Astrocyte (in vitro differentiated cells and primary cell): ENCODE results near the gene SPTBN5. TPM values are rescaled to one million over a fixed set of nuclear protein-coding genes. Genes with fewer than 3 reads are reported as not detected.

Experiments
- DNase-seq: peaks from one replicate; pipeline ENCODE4 v3.0.0-alpha.2; 2010; ENCODE audit warnings: low read depth
- FAIRE-seq: peaks from 2 replicates; lab custom pipeline; 2011; peaks lifted over from hg19 to GRCh38; lab: Jason Lieb, UNC
- H2AFZ ChIP-seq: 2 replicates; pipeline ENCODE4 v1.6.0; 2012; ENCODE audit warnings: low read depth, low read length, inconsistent platforms
- H3K27ac ChIP-seq: 2 replicates; pipeline ENCODE4 v1.5.1; 2011; ENCODE audit warnings: low read depth, low read length, inconsistent platforms
- H3K27me3 ChIP-seq: 2 replicates; pipeline ENCODE4 v1.6.0; 2011; ENCODE audit warnings: low read length, inconsistent platforms; ENCODE audit not compliant: insufficient read depth
- H3K36me3 ChIP-seq: 2 replicates; pipeline ENCODE4 v1.5.1; 2011; ENCODE audit warnings: low read length, inconsistent platforms; ENCODE audit not compliant: insufficient read depth
- H3K4me1 ChIP-seq: 2 replicates; pipeline ENCODE4 v1.5.1; 2011; ENCODE audit warnings: low read length, inconsistent platforms; ENCODE audit not compliant: insufficient read depth
- H3K4me2 ChIP-seq: 2 replicates; pipeline ENCODE4 v1.6.0; 2012; ENCODE audit warnings: low read length, inconsistent platforms
- H3K4me3 ChIP-seq: 2 replicates; pipeline ENCODE4 v1.5.1; 2011; ENCODE audit warnings: low read depth, mild to moderate bottlenecking, low read length, inconsistent platforms; ENCODE audit not compliant: insufficient read depth
- H3K79me2 ChIP-seq: 2 replicates; pipeline ENCODE4 v1.6.0; 2012; ENCODE audit warnings: mild to moderate bottlenecking, low read length, inconsistent platforms; ENCODE audit not compliant: insufficient read depth
- H3K9ac ChIP-seq: 2 replicates; pipeline ENCODE4 v1.6.0; 2012; ENCODE audit warnings: mild to moderate bottlenecking, low read length, inconsistent platforms
- H3K9me3 ChIP-seq: 2 replicates; pipeline ENCODE4 v1.5.1; 2012; ENCODE audit warnings: low read depth, mild to moderate bottlenecking, low read length, inconsistent platforms; ENCODE audit not compliant: insufficient read depth
- H4K20me1 ChIP-seq: 2 replicates; pipeline ENCODE4 v1.6.0; 2012; ENCODE audit warnings: low read length, inconsistent platforms; ENCODE audit not compliant: insufficient read depth
- H3K27ac Mint-ChIP-seq: one replicate; pipeline ENCODE4 v1.8.0; 2021; ENCODE audit warnings: mild to moderate bottlenecking, mixed read lengths; ENCODE audit not compliant: unreplicated experiment
- H3K27me3 Mint-ChIP-seq: one replicate; pipeline ENCODE4 v1.8.0; 2021; ENCODE audit warnings: low read depth, mixed read lengths; ENCODE audit not compliant: unreplicated experiment
- H3K36me3 Mint-ChIP-seq: one replicate; pipeline ENCODE4 v1.8.0; 2021; ENCODE audit warnings: low read depth, mixed read lengths; ENCODE audit not compliant: unreplicated experiment
- H3K4me1 Mint-ChIP-seq: one replicate; pipeline ENCODE4 v1.8.0; 2021; ENCODE audit warnings: low read depth, mixed read lengths; ENCODE audit not compliant: unreplicated experiment
- H3K4me3 Mint-ChIP-seq: one replicate; pipeline ENCODE4 v1.8.0; 2021; ENCODE audit warnings: mild to moderate bottlenecking, moderate library complexity, mixed read lengths; ENCODE audit not compliant: unreplicated experiment
- H3K9me3 Mint-ChIP-seq: one replicate; pipeline ENCODE4 v1.8.0; 2021; ENCODE audit warnings: mild to moderate bottlenecking, mixed read lengths; ENCODE audit not compliant: unreplicated experiment
- CTCF ChIP-seq: IDR thresholded peaks from 2 replicates; pipeline ENCODE4 v1.5.1; 2011; ENCODE audit warnings: low read depth, mild to moderate bottlenecking, inconsistent platforms, low read length, moderate library complexity; ENCODE audit not compliant: insufficient read depth
- EZH2 ChIP-seq: IDR thresholded peaks from 2 replicates; pipeline ENCODE4 v1.6.1; 2012; ENCODE audit warnings: mild to moderate bottlenecking, low read length, inconsistent platforms; ENCODE audit not compliant: insufficient read depth
- total RNA-seq: library from RNA; stranded (reverse); gene quantifications from 2 replicates; pipeline ENCODE4 v1.2.1, GENCODE V29; 2021

The SPTBN5 gene
- total RNA-seq, 1 donor from 2014 or later = 5.3 TPM

- no peak overlapping the region for H2AFZ ChIP-seq
- TF ChIP-seq CTCF (no peak), EZH2 (no peak)
- no peaks in the 10 kb centered on the region for H3K36me3 ChIP-seq
- no peak overlapping the region for H3K4me2 ChIP-seq
- no peak overlapping the region for H3K4me3 ChIP-seq
- H3K27ac ChIP-seq = no peak overlapping the region
- Mint-ChIP-seq H3K4me3 (no peak overlapping the region), H3K27ac (peak overlapping the region; percentile 41), H3K27me3 (no peaks in the 10 kb centered on the region), H3K4me1 (no peaks in the 10 kb centered on the region), H3K9me3 (no peaks in the 10 kb centered on the region), H3K36me3 (peaks cover 9% of the 10 kb centered on the region)
- no peak overlapping the region for H3K9ac ChIP-seq
- H3K79me2 ChIP-seq = no peaks in the 10 kb centered on the region
- no peaks in the 10 kb centered on the region for H4K20me1 ChIP-seq
- no peak for FAIRE-seq
- H3K4me1 ChIP-seq = no peaks in the 10 kb centered on the region
- no peaks in the 10 kb centered on the region for H3K27me3 ChIP-seq
- no peaks in the 10 kb centered on the region for H3K9me3 ChIP-seq
- no peak for DNase-seq
Measured at GRCh38 chr15:41840673-41841072, 53.2 kb downstream of the SPTBN5 start.

GRCh38 chr15:41839781-41840491 lies 53.9 kb downstream of the SPTBN5 start:
- DNase-seq = no peak
- Histone ChIP-seq H3K4me2 (no peak overlapping the region), H3K9ac (no peak overlapping the region), H3K79me2 (no peaks in the 10 kb centered on the region), H3K27ac (no peak overlapping the region), H2AFZ (no peak overlapping the region), H3K27me3 (no peaks in the 10 kb centered on the region), H3K36me3 (no peaks in the 10 kb centered on the region), H3K4me3 (no peak overlapping the region), H3K9me3 (no peaks in the 10 kb centered on the region), H3K4me1 (no peaks in the 10 kb centered on the region), H4K20me1 (peaks cover 4% of the 10 kb centered on the region)
- no peak overlapping the region for H3K4me3 Mint-ChIP-seq
- TF ChIP-seq EZH2 (no peak), CTCF (no peak)
- H3K36me3 Mint-ChIP-seq = peaks cover 10% of the 10 kb centered on the region
- H3K4me1 Mint-ChIP-seq = no peaks in the 10 kb centered on the region
- H3K27me3 Mint-ChIP-seq = no peaks in the 10 kb centered on the region
- no peak overlapping the region for H3K27ac Mint-ChIP-seq
- H3K9me3 Mint-ChIP-seq = no peaks in the 10 kb centered on the region
- no peak for FAIRE-seq

GRCh38 chr15:41838400-41838897 lies 55.4 kb downstream of the SPTBN5 start, which contains the start of gene PLA2G4B:
Gene PLA2G4B, plus strand, starts transcription at chr15:41838847. Its CDS starts 67 bp downstream, at chr15:41838914.
- Histone ChIP-seq H3K27me3 (no peaks in the 10 kb centered on the region), H4K20me1 (peaks cover 4% of the 10 kb centered on the region), H3K9me3 (no peaks in the 10 kb centered on the region), H3K4me3 (no peak within 1 kb of the TSS), H3K79me2 (no peaks in the 10 kb centered on the region), H3K27ac (no peak within 1 kb of the TSS), H3K4me1 (no peaks in the 10 kb centered on the region), H3K36me3 (no peaks in the 10 kb centered on the region), H3K4me2 (no peak within 1 kb of the TSS), H2AFZ (no peak within 1 kb of the TSS), H3K9ac (no peak within 1 kb of the TSS)
- FAIRE-seq (no peak), DNase-seq (no peak)
- no peak within 1 kb of the TSS for H3K4me3 Mint-ChIP-seq
- no peaks in the 10 kb centered on the region for H3K27me3 Mint-ChIP-seq
- H3K27ac Mint-ChIP-seq = no peak within 1 kb of the TSS
- peaks cover 2% of the 10 kb centered on the region for H3K4me1 Mint-ChIP-seq
- H3K9me3 Mint-ChIP-seq = peaks cover 2% of the 10 kb centered on the region
- peaks cover 14% of the 10 kb centered on the region for H3K36me3 Mint-ChIP-seq
- no peak for TF ChIP-seq EZH2
- no peak for TF ChIP-seq CTCF
